Measurements from ENCODE around the gene OGG1. TPM values are rescaled to one million over a fixed set of nuclear protein-coding genes. Genes with fewer than 3 reads are reported as not detected.

Gene OGG1
- total RNA-seq, 2 donors from 2014 or later = 22.6 to 38.2 TPM

GRCh38 chr3:9778143-9779074, 28.7 kb downstream of the OGG1 start:
- no peak overlapping the region for H3K27ac ChIP-seq
- H3K36me3 ChIP-seq = no peaks in the 10 kb centered on the region
- no peak overlapping the region for H3K4me3 ChIP-seq
- H3K9me3 ChIP-seq = no peaks in the 10 kb centered on the region
- no peaks in the 10 kb centered on the region for H3K27me3 ChIP-seq (replicated peaks; ENCODE audit: insufficient read depth)
- 65% methylated on average over 5 of the region's 5 CpGs for WGBS
- intact Hi-C loops (cut with DNase I) = no loop called here
- no peak for TF ChIP-seq CTCF (IDR thresholded peaks at IDR 0.05)
- TF ChIP-seq POLR2A (IDR thresholded peaks at IDR 0.05) = no peak
- TF ChIP-seq POLR2AphosphoS5 (IDR thresholded peaks at IDR 0.05) = no peak
- H3K4me1 ChIP-seq (replicated peaks) = no peaks in the 10 kb centered on the region
- no peak for DNase-seq (ENCODE audit: low spot score)

- Histone ChIP-seq H3K27me3 (replicated peaks; ENCODE audit: insufficient read depth) (no peaks in the 10 kb centered on the region), H3K4me1 (replicated peaks) (no peaks in the 10 kb centered on the region), H3K4me3 (no peak overlapping the region), H3K36me3 (peaks cover 4% of the 10 kb centered on the region in 2 donors), H3K27ac (no peak overlapping the region), H3K9me3 (no peaks in the 10 kb centered on the region)
- intact Hi-C loops (cut with DNase I) = no loop called here
- DNase-seq (ENCODE audit: low spot score) = no peak
- TF ChIP-seq POLR2A (IDR thresholded peaks at IDR 0.05) (no peak), POLR2AphosphoS5 (IDR thresholded peaks at IDR 0.05) (no peak), CTCF (IDR thresholded peaks at IDR 0.05) (no peak)
- 83% methylated on average over 6 of the region's 6 CpGs for WGBS
Measured at GRCh38 chr3:9779075-9779593, 29.4 kb downstream of the OGG1 start.

GRCh38 chr3:9779721-9780457, 30.1 kb downstream of the OGG1 start:
- DNase-seq (ENCODE audit: low spot score) = no peak
- H3K36me3 ChIP-seq = peaks cover 4% of the 10 kb centered on the region in 2 donors
- H3K27me3 ChIP-seq (replicated peaks; ENCODE audit: insufficient read depth) = no peaks in the 10 kb centered on the region
- no peaks in the 10 kb centered on the region for H3K9me3 ChIP-seq
- H3K4me3 ChIP-seq = no peak overlapping the region
- no peaks in the 10 kb centered on the region for H3K4me1 ChIP-seq (replicated peaks)
- intact Hi-C loops (cut with DNase I) = no loop called here
- TF ChIP-seq CTCF (IDR thresholded peaks at IDR 0.05) = no peak
- 74% methylated on average over 8 of the region's 8 CpGs for WGBS
- H3K27ac ChIP-seq = no peak overlapping the region

GRCh38 chr3:9780458-9780812, 30.7 kb downstream of the OGG1 start:
- TF ChIP-seq POLR2A (IDR thresholded peaks at IDR 0.05) (no peak), CTCF (IDR thresholded peaks at IDR 0.05) (no peak), POLR2AphosphoS5 (IDR thresholded peaks at IDR 0.05) (no peak)
- H3K4me1 ChIP-seq (replicated peaks) = no peaks in the 10 kb centered on the region
- no peaks in the 10 kb centered on the region for H3K27me3 ChIP-seq (replicated peaks; ENCODE audit: insufficient read depth)
- H3K4me3 ChIP-seq = no peak overlapping the region
- DNase-seq (ENCODE audit: low spot score) = no peak
- H3K27ac ChIP-seq = no peak overlapping the region
- H3K9me3 ChIP-seq = no peaks in the 10 kb centered on the region
- WGBS = 80% methylated on average over 10 of the region's 10 CpGs
- peaks cover 4% of the 10 kb centered on the region in 2 donors for H3K36me3 ChIP-seq
- intact Hi-C loops (cut with DNase I) = no loop called here
